Subcutaneous abdominal adipose tissue (tissue), 5 donors: ENCODE results near the gene CBL.
"Not testable (repeated sequence)": the region's sequence is repeated elsewhere in the genome, so short reads cannot be mapped to it uniquely, and the experiment has no call there.

Source experiments
- H3K27ac ChIP-seq: one replicate; pipeline ENCODE4 v1.7.0; 2013; ENCODE audit warnings: low read depth, mild to moderate bottlenecking, inconsistent platforms, low read length, moderate library complexity
- H3K27me3 ChIP-seq, 5 donors: one replicate each; pipeline ENCODE4 v1.7.0; 2013; ENCODE audit warnings: low read length in 5 of 5, inconsistent platforms in 1 of 5; ENCODE audit not compliant: control insufficient read depth in 5 of 5, insufficient read depth in 4 of 5
- H3K36me3 ChIP-seq, 5 donors: one replicate each; pipeline ENCODE4 v1.7.0; 2013; ENCODE audit warnings: low read length in 5 of 5; ENCODE audit not compliant: control insufficient read depth in 5 of 5, insufficient read depth in 5 of 5
- H3K4me1 ChIP-seq, 5 donors: one replicate each; pipeline ENCODE4 v1.7.0; 2013; ENCODE audit warnings: low read length in 5 of 5, mild to moderate bottlenecking in 3 of 5, moderate library complexity in 1 of 5; ENCODE audit not compliant: control insufficient read depth in 5 of 5, insufficient read depth in 5 of 5
- H3K4me3 ChIP-seq, 5 donors: one replicate each; pipeline ENCODE4 v1.7.0; 2013; ENCODE audit warnings: low read length in 5 of 5, low read depth in 1 of 5
- H3K9ac ChIP-seq, 5 donors: one replicate each; pipeline ENCODE4 v1.7.0; 2013; ENCODE audit warnings: low read length in 5 of 5, mild to moderate bottlenecking in 4 of 5, moderate library complexity in 3 of 5
- H3K9me3 ChIP-seq, 5 donors: one replicate each; pipeline ENCODE4 v1.7.0; 2013; ENCODE audit warnings: low read length in 5 of 5; ENCODE audit not compliant: control insufficient read depth in 5 of 5
- donor health status: healthy.
- donor health status: healthy.
- donor health status: healthy.
- donor health status: healthy.
- donor health status: healthy.

Gene CBL

DNA sequence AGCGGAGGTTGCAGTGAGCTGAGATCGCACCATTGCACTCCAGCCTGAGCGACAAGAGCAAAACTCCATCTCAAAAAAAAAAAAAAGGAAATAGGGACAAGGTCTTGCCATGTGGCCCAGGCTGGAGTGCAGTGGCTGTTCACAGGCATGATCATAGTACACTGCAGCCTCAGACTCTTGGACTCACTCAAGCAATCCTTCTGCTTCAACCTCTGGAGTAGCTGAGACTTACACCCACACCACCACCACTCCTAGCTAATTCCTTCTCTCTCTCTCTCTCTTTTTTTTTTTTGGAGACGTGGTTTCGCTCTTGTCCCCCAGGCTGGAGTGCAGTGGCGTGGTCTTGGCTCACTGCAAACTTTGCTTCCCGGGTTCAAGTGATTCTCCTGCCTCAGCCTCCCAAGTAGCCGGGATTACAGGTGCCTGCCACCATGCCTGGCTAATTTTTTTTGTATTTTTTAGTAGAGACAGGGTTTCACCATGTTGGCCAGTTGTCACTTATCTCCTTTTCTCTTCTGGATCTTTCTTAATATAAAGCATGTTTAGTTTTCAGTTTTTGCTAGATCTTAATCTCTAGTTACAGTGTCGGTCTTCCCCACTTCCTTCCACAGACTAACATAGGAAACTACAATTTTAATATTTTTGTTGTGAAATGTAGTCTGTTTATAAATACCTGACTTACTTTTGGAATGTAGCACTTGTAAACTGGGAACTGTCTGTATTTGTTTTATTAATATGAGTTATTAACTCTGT is 22.6 kb downstream of the CBL start:
- H3K36me3 ChIP-seq: peaks cover 7 to 13% (median 10%) of the 10 kb centered on the region in 5 donors
- not testable (repeated sequence) for H3K27ac ChIP-seq, H3K9me3 ChIP-seq, H3K4me1 ChIP-seq, H3K4me3 ChIP-seq, H3K9ac ChIP-seq, H3K27me3 ChIP-seq

DNA sequence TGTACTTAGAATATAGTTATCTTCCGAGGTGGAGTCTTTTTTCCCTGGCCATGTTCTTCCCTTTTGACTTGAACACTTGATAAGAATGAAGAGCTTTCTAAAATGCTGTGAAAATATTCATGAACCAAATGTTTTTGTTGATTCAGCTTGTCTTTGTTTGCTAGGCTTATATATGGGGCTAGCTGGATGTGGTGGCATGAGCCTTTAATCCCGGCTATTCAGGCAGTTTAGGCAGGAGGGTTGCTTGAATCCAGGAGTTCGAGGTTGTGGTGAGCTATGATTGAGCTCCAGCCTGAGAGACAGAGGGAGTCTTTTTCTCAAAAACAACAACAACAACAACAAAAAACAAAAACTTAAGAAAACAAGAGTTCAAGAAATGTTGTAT is 23.1 kb downstream of the CBL start:
- Histone ChIP-seq H3K4me1 (no peaks in the 10 kb centered on the region), H3K9ac (no peak overlapping the region), H3K27ac (no peak overlapping the region), H3K9me3 (no peaks in the 10 kb centered on the region), H3K36me3 (peaks cover 9 to 18% (median 14%) of the 10 kb centered on the region in 5 donors), H3K4me3 (no peak overlapping the region), H3K27me3 (no peaks in the 10 kb centered on the region)

DNA sequence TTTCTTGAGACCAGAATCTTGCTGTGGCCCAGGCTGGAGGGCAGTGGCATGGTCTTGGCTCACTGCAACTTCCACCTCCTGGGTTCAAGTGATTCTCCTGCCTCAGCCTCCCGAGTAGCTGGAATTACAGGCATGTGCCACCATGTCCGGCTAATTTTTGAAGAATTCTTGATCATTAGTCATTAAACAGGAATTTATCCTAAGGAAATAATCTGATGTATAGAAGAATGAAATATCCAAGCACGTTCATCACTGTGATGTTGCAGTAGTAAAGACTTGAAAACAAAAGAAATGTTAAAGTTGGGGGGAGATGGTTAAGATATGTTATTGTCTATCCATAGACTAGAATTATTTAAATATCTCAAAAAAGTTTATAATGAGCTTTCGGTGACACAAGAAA is 23.6 kb downstream of the CBL start:
- no peaks in the 10 kb centered on the region for H3K4me1 ChIP-seq
- no peak overlapping the region for H3K4me3 ChIP-seq
- no peaks in the 10 kb centered on the region for H3K27me3 ChIP-seq
- peaks cover 9 to 18% (median 14%) of the 10 kb centered on the region in 5 donors for H3K36me3 ChIP-seq
- no peak overlapping the region for H3K9ac ChIP-seq
- no peak overlapping the region for H3K27ac ChIP-seq
- H3K9me3 ChIP-seq: no peaks in the 10 kb centered on the region

DNA sequence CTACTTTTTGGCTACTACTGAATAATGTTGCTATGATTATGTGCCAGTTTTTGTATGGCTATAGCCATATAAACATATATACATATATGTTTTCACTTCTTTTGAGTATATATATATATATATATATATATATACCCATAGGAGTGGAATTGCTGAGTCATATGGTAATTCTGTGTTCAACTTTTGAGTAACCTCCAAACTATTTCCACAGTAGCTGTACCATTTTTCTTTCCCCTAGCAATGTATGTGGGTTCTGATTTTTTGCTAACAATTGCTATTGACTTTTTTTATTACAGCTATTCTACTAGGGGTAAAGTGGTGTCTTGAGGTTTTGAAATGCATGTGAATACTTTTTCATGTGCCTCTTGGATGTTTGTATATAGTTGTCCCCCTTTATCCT is 30.4 kb downstream of the CBL start:
- H3K27me3 ChIP-seq: no peaks in the 10 kb centered on the region
- peaks cover 9 to 23% (median 18%) of the 10 kb centered on the region in 5 donors for H3K36me3 ChIP-seq
- no peaks in the 10 kb centered on the region for H3K9me3 ChIP-seq
- no peak overlapping the region for H3K4me3 ChIP-seq
- no peaks in the 10 kb centered on the region for H3K4me1 ChIP-seq
- H3K27ac ChIP-seq: no peak overlapping the region
- no peak overlapping the region for H3K9ac ChIP-seq

DNA sequence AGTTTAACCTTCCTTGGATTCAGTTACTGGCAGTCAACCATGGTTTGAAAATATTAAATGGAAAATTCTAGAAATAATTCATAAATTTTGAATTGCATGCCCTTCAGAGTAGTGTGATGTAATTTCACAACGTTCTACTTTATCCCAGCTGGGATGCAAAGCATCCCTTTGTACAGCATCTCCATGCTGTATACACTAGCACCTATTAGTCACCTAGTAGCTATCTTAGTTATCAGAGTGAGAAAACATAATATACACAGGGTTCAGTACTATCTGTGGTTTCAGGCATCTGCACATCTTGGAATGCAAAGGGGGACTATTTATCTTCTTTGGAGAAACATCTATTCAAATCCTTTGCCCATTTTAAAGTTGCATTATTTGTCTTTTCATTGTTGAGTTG is 30.8 kb downstream of the CBL start:
- Histone ChIP-seq H3K9ac (no peak overlapping the region), H3K27me3 (no peaks in the 10 kb centered on the region), H3K4me1 (no peaks in the 10 kb centered on the region), H3K36me3 (peaks cover 9 to 23% (median 18%) of the 10 kb centered on the region in 5 donors), H3K4me3 (no peak overlapping the region), H3K27ac (no peak overlapping the region), H3K9me3 (no peaks in the 10 kb centered on the region)

DNA sequence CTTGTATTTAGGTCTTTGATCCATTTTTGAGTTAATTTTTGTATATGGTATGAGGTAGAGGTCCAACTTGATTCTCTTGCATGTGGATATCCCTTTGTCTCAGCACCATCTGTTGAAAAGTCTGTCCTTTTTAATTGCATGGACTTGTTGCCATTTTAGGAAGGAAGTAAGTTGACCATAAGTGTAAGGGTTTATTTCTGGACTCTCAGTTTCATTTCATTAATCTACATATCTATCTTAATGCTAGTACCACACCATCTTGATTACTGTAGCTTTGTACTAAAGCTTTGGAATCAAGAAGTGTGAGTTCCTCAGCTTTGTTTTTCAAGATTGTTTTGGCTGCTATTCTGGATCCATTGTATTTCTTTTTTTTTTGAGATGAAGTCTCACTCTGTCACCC is 31.4 kb downstream of the CBL start:
- Histone ChIP-seq H3K4me3 (no peak overlapping the region), H3K27me3 (no peaks in the 10 kb centered on the region), H3K9me3 (no peaks in the 10 kb centered on the region), H3K4me1 (no peaks in the 10 kb centered on the region), H3K9ac (no peak overlapping the region), H3K27ac (no peak overlapping the region), H3K36me3 (peaks cover 6 to 25% (median 17%) of the 10 kb centered on the region in 5 donors)

DNA sequence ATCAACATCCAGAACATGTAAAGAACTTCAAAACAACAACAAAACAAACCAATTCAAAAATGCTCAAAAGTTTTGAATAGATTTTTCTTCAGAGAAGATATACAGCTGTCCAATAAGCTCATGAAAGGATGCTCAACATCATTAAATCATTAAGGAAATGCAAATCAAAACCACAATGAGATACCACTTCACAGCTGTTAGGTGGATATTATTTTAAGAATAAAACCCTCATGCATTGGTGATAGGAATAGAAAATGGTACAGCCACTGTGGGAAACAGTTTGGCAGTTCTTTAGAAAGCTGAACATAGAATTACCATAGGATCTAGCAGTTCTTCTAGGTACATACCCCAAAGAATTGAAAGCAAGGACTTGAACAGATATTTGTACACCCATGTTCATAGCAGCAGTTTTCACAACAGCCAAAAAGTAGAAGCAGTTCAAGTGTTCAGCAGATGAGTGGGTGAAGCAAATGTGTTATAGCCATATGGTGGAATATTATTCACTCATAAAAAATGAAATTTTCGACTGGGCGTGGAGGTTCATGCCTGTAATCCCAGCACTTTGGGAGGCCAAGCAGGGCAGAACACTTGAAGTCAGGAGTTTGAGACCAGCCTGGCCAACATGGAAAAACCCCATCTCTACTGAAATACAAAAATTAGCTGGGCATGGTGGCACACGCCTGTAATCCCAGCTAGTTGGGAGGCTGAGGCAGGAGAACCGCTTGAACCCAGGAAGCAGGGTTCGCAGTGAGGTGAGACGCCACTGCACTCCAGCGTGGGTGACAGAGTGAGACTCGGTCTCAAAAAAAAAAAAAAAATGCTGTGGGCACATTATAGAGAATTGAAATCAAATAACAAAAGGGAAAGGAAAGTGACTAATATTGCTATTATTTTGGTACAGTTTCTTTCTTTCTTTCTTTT is 42.9 kb downstream of the CBL start:
- H3K27ac ChIP-seq: no peak overlapping the region
- peaks cover 0 to 4% (median 0%) of the 10 kb centered on the region in 5 donors for H3K36me3 ChIP-seq
- H3K4me3 ChIP-seq: no peak overlapping the region
- H3K9me3 ChIP-seq: no peaks in the 10 kb centered on the region
- H3K9ac ChIP-seq: no peak overlapping the region
- no peaks in the 10 kb centered on the region for H3K4me1 ChIP-seq
- no peaks in the 10 kb centered on the region for H3K27me3 ChIP-seq

DNA sequence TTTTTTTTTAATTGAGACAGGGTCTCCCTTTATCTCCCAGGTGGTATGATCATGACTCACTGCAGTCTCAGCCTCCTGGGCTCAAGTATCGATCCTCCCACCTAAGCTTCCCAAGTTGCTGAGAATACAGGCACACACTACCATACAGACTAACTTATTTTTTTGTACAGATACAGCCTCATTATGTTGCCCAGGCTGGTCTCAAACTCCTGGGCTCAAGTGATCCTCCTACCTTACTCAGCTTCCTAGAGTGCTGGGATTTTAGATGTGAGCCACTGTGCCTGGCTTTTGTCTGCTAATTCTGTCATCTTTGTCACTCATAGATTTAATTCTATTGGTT is 43.5 kb downstream of the CBL start:
- H3K36me3 ChIP-seq: peaks cover 0 to 3% (median 0%) of the 10 kb centered on the region in 5 donors
- H3K9me3 ChIP-seq: no peaks in the 10 kb centered on the region
- H3K4me1 ChIP-seq: no peaks in the 10 kb centered on the region
- H3K27me3 ChIP-seq: no peaks in the 10 kb centered on the region
- no peak overlapping the region for H3K4me3 ChIP-seq
- H3K27ac ChIP-seq: no peak overlapping the region
- no peak overlapping the region for H3K9ac ChIP-seq

DNA sequence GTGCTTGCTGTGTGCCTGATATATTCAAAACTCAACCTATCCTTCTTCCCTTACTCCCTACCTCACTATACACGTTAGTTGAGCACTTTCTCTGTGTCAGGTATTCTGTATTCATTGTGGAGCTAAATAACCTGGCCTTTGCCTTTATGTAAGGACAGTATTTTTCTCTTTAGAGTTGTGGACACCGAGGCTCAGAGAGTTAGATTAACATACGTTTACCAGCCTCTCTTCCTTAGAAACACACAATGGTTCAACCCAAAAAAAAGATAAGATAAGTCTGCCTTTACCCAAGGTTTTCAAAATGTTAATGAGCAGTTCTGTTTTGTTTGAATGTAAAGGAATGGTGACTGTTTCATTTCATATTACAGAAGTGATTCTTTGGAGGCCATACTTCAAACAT is 45.0 kb downstream of the CBL start:
- Histone ChIP-seq H3K27ac (no peak overlapping the region), H3K9ac (no peak overlapping the region), H3K4me1 (no peaks in the 10 kb centered on the region), H3K27me3 (no peaks in the 10 kb centered on the region), H3K36me3 (peaks cover 0 to 4% (median 0%) of the 10 kb centered on the region in 5 donors), H3K4me3 (no peak overlapping the region), H3K9me3 (no peaks in the 10 kb centered on the region)

DNA sequence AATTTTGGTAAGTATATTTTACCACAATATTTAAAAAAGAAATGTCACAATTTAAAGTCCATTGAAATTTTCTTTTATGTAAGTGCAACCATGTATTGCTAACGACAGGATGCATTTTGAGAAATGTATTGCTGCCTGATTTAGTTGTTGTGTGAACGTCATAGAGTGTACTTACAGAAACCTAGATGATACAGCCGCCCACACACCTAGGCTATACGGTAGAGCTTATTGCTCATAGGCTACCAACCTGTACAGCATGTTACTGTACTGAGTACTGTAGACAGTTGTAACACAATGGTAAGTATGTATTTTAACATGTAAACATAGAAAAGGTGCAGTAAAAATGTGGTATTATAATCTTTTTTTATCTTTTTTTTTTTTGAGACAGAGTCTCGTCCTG is 48.1 kb downstream of the CBL start:
- H3K9me3 ChIP-seq: no peaks in the 10 kb centered on the region
- H3K4me3 ChIP-seq: no peak overlapping the region
- no peak overlapping the region for H3K9ac ChIP-seq
- no peak overlapping the region for H3K27ac ChIP-seq
- H3K4me1 ChIP-seq: no peaks in the 10 kb centered on the region
- H3K36me3 ChIP-seq: peaks cover 0 to 4% (median 0%) of the 10 kb centered on the region in 5 donors
- H3K27me3 ChIP-seq: no peaks in the 10 kb centered on the region
